ENCODE data around the gene R3HDM4.
A peak's percentile ranks its signal among the peaks of the same experiment; 100 is the strongest.

R3HDM4 gene

DNA sequence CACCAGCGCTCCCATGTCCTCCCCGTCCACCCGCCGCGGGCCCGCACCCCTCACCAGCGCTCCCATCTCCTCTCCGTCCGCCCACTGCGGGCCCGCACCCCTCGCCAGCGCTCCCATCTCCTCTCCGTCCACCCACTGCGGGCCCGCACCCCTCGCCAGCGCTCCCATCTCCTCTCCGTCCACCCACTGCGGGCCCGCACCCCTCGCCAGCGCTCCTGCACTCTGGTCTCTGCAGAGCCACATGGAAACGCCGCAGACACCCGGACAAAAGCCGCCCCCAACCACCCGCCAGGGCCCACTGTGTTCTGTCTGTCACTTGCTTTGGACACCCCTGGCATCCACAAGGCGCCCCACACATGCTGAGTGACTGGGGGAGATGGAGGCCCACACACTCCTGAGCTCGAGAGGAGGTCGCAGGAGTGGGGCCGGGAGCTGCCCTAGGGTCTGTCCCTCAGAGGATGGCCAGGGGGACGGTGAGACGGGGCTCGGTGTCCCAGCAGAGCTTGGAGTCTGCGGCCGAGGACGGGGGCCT lies 46.2 kb downstream of the R3HDM4 start:
- no peak overlapping the region for H3K4me3 ChIP-seq (ENCODE audit: low read length in 2 of 2)
- H3K27me3 ChIP-seq (ENCODE audit: control insufficient read depth in 2 of 2, insufficient read depth in 2 of 2, low read length in 2 of 2), result no peaks in the 10 kb centered on the region
- peaks cover 6 to 27% of the 10 kb centered on the region in 2 donors for H3K4me1 ChIP-seq (ENCODE audit: control insufficient read depth in 2 of 2, insufficient read depth in 2 of 2, low read length in 2 of 2)
- no peak overlapping the region for H3K9ac ChIP-seq (ENCODE audit: low read depth in 1 of 2, low read length in 2 of 2)
- no peaks in the 10 kb centered on the region for H3K9me3 ChIP-seq (ENCODE audit: control insufficient read depth in 2 of 2, low read length in 2 of 2)
- no peak overlapping the region for H3K27ac ChIP-seq (ENCODE audit: low read depth in 2 of 2, low read length in 2 of 2)
- H3K36me3 ChIP-seq (ENCODE audit: control insufficient read depth in 2 of 2, insufficient read depth in 2 of 2, low read length in 2 of 2), result peaks cover 6 to 12% of the 10 kb centered on the region in 2 donors

DNA sequence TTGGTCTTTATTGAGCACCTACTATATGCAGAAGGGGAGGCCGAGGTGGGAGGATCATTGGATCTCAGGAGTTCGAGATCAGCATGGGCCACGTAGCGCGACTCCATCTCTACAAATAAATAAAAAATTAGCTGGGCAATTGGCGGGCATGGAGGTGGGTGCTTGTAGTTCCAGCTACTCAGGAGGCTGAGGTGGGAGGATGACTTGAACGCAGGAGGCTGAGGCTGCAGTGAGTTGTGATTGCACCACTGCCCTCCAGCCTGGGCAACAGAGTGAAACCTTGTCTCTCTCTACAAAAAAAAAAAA lies 49.8 kb downstream of the R3HDM4 start:
- Histone ChIP-seq H3K36me3 (ENCODE audit: control insufficient read depth in 2 of 2, insufficient read depth in 2 of 2, low read length in 2 of 2) (peaks cover 3 to 5% of the 10 kb centered on the region in 2 donors), H3K4me1 (ENCODE audit: control insufficient read depth in 2 of 2, insufficient read depth in 2 of 2, low read length in 2 of 2) (peaks cover 5 to 18% of the 10 kb centered on the region in 2 donors), H3K9ac (ENCODE audit: low read depth in 1 of 2, low read length in 2 of 2) (no peak overlapping the region), H3K27me3 (ENCODE audit: control insufficient read depth in 2 of 2, insufficient read depth in 2 of 2, low read length in 2 of 2) (no peaks in the 10 kb centered on the region), H3K9me3 (ENCODE audit: control insufficient read depth in 2 of 2, low read length in 2 of 2) (no peaks in the 10 kb centered on the region), H3K27ac (ENCODE audit: low read depth in 2 of 2, low read length in 2 of 2) (peak overlapping the region in 1 of 2 donors; percentile 38), H3K4me3 (ENCODE audit: low read length in 2 of 2) (no peak overlapping the region)

DNA sequence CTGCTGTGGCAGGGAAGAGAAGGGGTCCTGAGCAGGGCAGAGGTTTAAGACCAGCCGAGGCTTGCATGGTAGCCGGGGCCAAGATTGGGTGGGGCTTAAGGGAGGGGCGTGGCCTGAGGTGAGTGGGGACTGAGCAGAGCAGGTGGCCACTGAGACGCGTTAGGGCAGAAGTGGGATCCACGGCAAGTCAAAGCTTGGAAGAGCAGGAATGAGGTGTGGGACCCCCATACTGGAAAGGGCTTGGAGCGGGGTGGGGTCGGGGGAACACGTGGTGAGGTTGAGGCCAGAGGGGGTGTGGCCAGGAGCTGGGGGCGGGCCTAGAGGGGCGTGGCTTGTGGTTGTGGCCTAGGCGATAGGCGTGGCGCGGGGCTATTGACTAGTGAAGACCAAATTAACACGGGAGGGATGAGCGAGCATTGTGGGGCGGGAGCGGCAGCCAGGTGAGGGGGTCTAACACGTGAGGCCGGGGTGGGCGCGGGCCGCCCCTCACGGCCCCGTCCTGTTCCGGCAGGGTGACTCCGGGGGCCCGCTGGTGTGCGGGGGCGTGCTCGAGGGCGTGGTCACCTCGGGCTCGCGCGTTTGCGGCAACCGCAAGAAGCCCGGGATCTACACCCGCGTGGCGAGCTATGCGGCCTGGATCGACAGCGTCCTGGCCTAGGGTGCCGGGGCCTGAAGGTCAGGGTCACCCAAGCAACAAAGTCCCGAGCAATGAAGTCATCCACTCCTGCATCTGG lies 50.3 kb downstream of the R3HDM4 start:
- H3K9me3 ChIP-seq (ENCODE audit: control insufficient read depth in 2 of 2, low read length in 2 of 2), result no peaks in the 10 kb centered on the region
- peak overlapping the region; percentile 29 to 38 for H3K27ac ChIP-seq (ENCODE audit: low read depth in 2 of 2, low read length in 2 of 2)
- no peaks in the 10 kb centered on the region for H3K27me3 ChIP-seq (ENCODE audit: control insufficient read depth in 2 of 2, insufficient read depth in 2 of 2, low read length in 2 of 2)
- H3K4me1 ChIP-seq (ENCODE audit: control insufficient read depth in 2 of 2, insufficient read depth in 2 of 2, low read length in 2 of 2), result peaks cover 5 to 18% of the 10 kb centered on the region in 2 donors
- no peak overlapping the region for H3K9ac ChIP-seq (ENCODE audit: low read depth in 1 of 2, low read length in 2 of 2)
- no peak overlapping the region for H3K4me3 ChIP-seq (ENCODE audit: low read length in 2 of 2)
- H3K36me3 ChIP-seq (ENCODE audit: control insufficient read depth in 2 of 2, insufficient read depth in 2 of 2, low read length in 2 of 2), result peaks cover under 1 to 3% of the 10 kb centered on the region in 2 donors

DNA sequence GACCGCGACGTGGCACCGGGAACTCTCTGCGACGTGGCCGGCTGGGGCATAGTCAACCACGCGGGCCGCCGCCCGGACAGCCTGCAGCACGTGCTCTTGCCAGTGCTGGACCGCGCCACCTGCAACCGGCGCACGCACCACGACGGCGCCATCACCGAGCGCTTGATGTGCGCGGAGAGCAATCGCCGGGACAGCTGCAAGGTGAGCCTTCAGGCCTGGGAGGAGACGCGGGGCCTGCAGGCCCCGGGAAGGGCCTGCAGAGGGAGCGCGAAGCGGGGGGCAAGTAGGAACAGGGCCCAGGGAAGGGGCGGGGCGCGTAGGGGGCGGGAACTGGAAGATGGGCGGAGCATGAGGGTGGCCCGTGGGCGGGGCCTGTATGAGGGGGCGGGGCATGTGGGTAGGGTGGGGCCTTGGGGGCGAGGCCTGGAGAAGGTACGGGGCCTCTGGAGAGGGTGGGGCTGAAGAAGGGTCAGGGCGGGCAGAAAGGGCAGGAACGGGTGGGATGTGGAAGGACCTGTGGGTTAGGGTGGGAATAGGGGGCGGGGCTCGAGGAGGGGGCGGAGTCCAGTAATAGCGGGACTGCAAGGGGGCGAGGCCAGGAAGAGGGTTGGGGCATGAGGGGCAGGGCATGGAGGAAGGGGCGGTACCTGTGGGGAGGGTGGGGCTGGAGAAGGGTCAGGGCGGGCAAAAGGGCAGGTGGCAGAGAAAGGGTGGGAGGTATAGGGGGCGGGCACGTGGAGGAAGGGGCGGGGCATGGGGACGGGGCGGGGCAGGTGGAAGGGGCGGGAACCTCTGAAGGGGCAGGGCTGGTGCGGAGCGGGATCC lies 51.1 kb downstream of the R3HDM4 start:
- H3K36me3 ChIP-seq (ENCODE audit: control insufficient read depth in 2 of 2, insufficient read depth in 2 of 2, low read length in 2 of 2), result no peaks in the 10 kb centered on the region
- no peak overlapping the region for H3K4me3 ChIP-seq (ENCODE audit: low read length in 2 of 2)
- H3K27me3 ChIP-seq (ENCODE audit: control insufficient read depth in 2 of 2, insufficient read depth in 2 of 2, low read length in 2 of 2), result no peaks in the 10 kb centered on the region
- peaks cover 5 to 18% of the 10 kb centered on the region in 2 donors for H3K4me1 ChIP-seq (ENCODE audit: control insufficient read depth in 2 of 2, insufficient read depth in 2 of 2, low read length in 2 of 2)
- no peaks in the 10 kb centered on the region for H3K9me3 ChIP-seq (ENCODE audit: control insufficient read depth in 2 of 2, low read length in 2 of 2)
- H3K9ac ChIP-seq (ENCODE audit: low read depth in 1 of 2, low read length in 2 of 2), result no peak overlapping the region
- peak overlapping the region; percentile 29 to 38 for H3K27ac ChIP-seq (ENCODE audit: low read depth in 2 of 2, low read length in 2 of 2)

DNA sequence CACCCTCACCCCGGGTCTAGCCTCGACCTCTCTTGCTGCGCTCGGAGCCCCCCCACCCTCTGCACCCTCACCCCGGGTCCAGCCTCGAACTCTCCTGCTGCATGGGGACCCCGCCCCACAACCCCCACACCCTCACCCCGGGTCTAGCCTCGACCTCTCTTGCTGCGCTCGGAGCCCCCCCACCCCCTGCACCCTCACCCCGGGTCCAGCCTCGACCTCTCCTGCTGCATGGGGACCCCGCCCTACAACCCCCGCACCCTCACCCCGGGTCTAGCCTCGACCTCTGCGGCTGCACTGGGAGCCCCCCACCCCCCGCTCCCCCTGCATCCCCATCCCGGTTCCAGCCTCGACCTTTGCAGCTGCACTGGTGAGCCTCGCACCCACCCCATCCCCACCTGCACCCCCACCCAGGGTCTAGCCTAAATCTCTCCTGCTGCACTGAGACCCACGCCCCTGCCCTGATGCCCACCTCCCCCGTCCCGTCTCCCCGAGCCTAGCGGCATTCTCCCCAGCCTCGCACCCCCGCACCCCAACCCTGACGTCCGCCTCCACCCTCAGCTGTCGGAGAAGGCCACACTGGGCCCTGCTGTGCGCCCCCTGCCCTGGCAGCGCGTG lies 51.8 kb downstream of the R3HDM4 start:
- H3K4me3 ChIP-seq (ENCODE audit: low read length in 2 of 2), result no peak overlapping the region
- no peak overlapping the region for H3K27ac ChIP-seq (ENCODE audit: low read depth in 2 of 2, low read length in 2 of 2)
- no peaks in the 10 kb centered on the region for H3K27me3 ChIP-seq (ENCODE audit: control insufficient read depth in 2 of 2, insufficient read depth in 2 of 2, low read length in 2 of 2)
- no peak overlapping the region for H3K9ac ChIP-seq (ENCODE audit: low read depth in 1 of 2, low read length in 2 of 2)
- H3K9me3 ChIP-seq (ENCODE audit: control insufficient read depth in 2 of 2, low read length in 2 of 2), result no peaks in the 10 kb centered on the region
- H3K36me3 ChIP-seq (ENCODE audit: control insufficient read depth in 2 of 2, insufficient read depth in 2 of 2, low read length in 2 of 2), result no peaks in the 10 kb centered on the region
- H3K4me1 ChIP-seq (ENCODE audit: control insufficient read depth in 2 of 2, insufficient read depth in 2 of 2, low read length in 2 of 2), result peaks cover 5 to 18% of the 10 kb centered on the region in 2 donors

DNA sequence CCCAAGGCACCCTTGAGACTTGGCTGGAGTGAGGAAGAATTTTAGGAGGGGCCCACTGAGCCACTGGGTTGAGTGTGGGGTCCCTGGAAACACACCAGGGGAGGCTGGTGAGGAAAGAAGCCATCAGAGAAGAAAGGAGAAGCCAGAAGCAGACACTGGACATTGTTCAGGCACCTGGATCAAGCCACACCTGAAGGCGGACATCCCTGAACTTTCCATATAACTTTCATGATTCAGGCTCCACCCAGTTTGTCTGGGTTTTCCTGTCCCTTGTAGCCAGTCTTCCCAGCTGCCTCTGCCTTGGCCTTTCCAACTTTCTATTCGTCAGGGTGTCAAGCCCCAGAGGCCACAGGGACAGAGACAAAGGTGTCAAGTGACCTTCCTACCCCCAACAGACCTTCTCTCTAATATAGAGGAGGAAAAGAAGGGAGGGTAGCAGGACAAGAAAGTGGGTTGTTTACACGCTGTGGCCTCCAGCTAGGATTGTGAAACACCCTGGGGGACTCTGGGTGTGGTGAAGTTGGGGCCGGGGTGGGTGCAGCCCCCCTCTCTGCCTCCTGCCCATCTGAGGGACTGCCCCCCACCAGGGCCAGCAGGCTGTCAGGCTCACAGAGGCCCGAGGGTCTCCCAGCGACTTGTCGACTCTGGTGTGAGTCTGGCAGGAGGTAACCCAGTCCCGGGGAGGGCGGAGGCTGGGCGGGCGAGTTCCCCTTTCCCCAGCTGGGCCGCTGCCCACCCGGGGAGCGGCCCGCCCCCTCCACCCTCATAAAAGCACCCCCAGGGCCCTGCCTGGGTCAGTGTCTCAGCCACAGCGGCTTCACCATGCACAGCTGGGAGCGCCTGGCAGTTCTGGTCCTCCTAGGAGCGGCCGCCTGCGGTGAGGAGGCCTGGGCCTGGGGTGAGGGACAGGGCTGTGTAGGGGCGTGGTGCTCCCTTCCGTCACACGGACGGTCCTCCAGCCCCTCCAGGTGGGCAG lies 53.9 kb downstream of the R3HDM4 start, which contains the start of gene CFD:
Gene CFD (plus strand): TSS at position 797 of the 976 bp plus-strand sequence. CDS start 26 bp downstream, at position 823.
- no peaks in the 10 kb centered on the region for H3K9me3 ChIP-seq (ENCODE audit: control insufficient read depth in 2 of 2, low read length in 2 of 2)
- H3K4me1 ChIP-seq (ENCODE audit: control insufficient read depth in 2 of 2, insufficient read depth in 2 of 2, low read length in 2 of 2), result peaks cover 5 to 18% of the 10 kb centered on the region in 2 donors
- H3K36me3 ChIP-seq (ENCODE audit: control insufficient read depth in 2 of 2, insufficient read depth in 2 of 2, low read length in 2 of 2), result no peaks in the 10 kb centered on the region
- H3K27ac ChIP-seq (ENCODE audit: low read depth in 2 of 2, low read length in 2 of 2), result peak within 1 kb of the TSS; percentile 62 to 63
- peak within 1 kb of the TSS; percentile 57 to 61 for H3K4me3 ChIP-seq (ENCODE audit: low read length in 2 of 2)
- H3K9ac ChIP-seq (ENCODE audit: low read depth in 1 of 2, low read length in 2 of 2), result peak within 1 kb of the TSS; percentile 56 to 57
- H3K27me3 ChIP-seq (ENCODE audit: control insufficient read depth in 2 of 2, insufficient read depth in 2 of 2, low read length in 2 of 2), result no peaks in the 10 kb centered on the region

DNA sequence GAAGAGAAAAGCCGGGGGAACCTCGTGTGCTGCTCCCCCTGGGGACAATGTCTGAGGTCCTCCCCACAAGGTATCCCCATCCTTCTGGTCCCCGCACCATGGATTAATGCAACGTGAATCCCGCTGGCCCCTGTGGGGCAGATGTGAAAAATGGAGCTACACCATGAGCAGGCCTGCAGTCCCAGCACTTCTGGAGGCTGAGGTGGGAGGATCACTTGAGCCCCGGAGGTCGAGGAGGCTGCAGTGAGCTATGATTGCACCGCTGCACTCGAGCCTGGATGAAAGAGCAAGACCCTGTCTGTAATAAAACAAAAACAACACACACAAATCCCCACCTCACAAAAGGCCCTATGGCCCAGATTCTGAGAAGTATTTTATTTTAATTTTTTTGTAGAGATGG lies 54.7 kb downstream of the R3HDM4 start:
- Histone ChIP-seq H3K36me3 (ENCODE audit: control insufficient read depth in 2 of 2, insufficient read depth in 2 of 2, low read length in 2 of 2) (no peaks in the 10 kb centered on the region), H3K4me3 (ENCODE audit: low read length in 2 of 2) (no peak overlapping the region), H3K27ac (ENCODE audit: low read depth in 2 of 2, low read length in 2 of 2) (no peak overlapping the region), H3K9ac (ENCODE audit: low read depth in 1 of 2, low read length in 2 of 2) (no peak overlapping the region), H3K9me3 (ENCODE audit: control insufficient read depth in 2 of 2, low read length in 2 of 2) (no peaks in the 10 kb centered on the region), H3K27me3 (ENCODE audit: control insufficient read depth in 2 of 2, insufficient read depth in 2 of 2, low read length in 2 of 2) (no peaks in the 10 kb centered on the region), H3K4me1 (ENCODE audit: control insufficient read depth in 2 of 2, insufficient read depth in 2 of 2, low read length in 2 of 2) (peaks cover 5 to 12% of the 10 kb centered on the region in 2 donors)

DNA sequence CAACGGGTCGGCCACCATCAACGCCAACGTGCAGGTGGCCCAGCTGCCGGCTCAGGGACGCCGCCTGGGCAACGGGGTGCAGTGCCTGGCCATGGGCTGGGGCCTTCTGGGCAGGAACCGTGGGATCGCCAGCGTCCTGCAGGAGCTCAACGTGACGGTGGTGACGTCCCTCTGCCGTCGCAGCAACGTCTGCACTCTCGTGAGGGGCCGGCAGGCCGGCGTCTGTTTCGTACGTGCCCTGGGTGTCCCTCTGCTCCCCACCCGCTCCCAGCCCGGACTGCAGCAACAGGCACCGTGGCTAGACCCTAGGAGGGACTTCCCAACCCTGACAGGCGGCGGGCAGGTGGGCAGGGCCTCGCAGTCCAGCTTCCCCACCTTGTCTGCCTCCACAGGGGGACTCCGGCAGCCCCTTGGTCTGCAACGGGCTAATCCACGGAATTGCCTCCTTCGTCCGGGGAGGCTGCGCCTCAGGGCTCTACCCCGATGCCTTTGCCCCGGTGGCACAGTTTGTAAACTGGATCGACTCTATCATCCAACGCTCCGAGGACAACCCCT lies 57.4 kb downstream of the R3HDM4 start:
- Histone ChIP-seq H3K9ac (ENCODE audit: low read depth in 1 of 2, low read length in 2 of 2) (no peak overlapping the region), H3K36me3 (ENCODE audit: control insufficient read depth in 2 of 2, insufficient read depth in 2 of 2, low read length in 2 of 2) (no peaks in the 10 kb centered on the region), H3K4me1 (ENCODE audit: control insufficient read depth in 2 of 2, insufficient read depth in 2 of 2, low read length in 2 of 2) (peaks cover 3 to 8% of the 10 kb centered on the region in 2 donors), H3K9me3 (ENCODE audit: control insufficient read depth in 2 of 2, low read length in 2 of 2) (no peaks in the 10 kb centered on the region), H3K4me3 (ENCODE audit: low read length in 2 of 2) (no peak overlapping the region), H3K27ac (ENCODE audit: low read depth in 2 of 2, low read length in 2 of 2) (no peak overlapping the region), H3K27me3 (ENCODE audit: control insufficient read depth in 2 of 2, insufficient read depth in 2 of 2, low read length in 2 of 2) (no peaks in the 10 kb centered on the region)

DNA sequence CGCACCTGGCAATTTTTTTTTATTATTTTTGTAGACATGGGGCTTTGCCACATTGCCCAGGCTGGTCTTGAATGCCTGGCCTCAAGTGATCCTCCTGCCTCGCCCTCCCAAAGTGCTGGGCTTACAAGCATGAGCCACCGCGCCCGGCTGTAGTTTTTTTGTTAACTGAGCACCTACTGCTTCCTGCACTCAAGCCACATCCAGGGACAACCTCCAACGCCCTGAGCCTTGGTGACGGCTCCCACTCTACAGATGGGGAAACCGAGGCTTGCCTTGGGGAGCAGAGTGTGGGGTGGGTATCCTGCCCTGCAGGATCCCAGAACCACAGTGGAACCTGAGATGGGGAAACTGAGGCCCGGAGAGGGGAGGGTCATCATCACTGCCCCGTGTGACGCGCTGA lies 57.9 kb downstream of the R3HDM4 start:
- Histone ChIP-seq H3K4me3 (ENCODE audit: low read length in 2 of 2) (no peak overlapping the region), H3K4me1 (ENCODE audit: control insufficient read depth in 2 of 2, insufficient read depth in 2 of 2, low read length in 2 of 2) (peaks cover 3 to 9% of the 10 kb centered on the region in 2 donors), H3K27me3 (ENCODE audit: control insufficient read depth in 2 of 2, insufficient read depth in 2 of 2, low read length in 2 of 2) (peaks cover 0 to 2% of the 10 kb centered on the region in 2 donors), H3K9ac (ENCODE audit: low read depth in 1 of 2, low read length in 2 of 2) (no peak overlapping the region), H3K36me3 (ENCODE audit: control insufficient read depth in 2 of 2, insufficient read depth in 2 of 2, low read length in 2 of 2) (no peaks in the 10 kb centered on the region), H3K9me3 (ENCODE audit: control insufficient read depth in 2 of 2, low read length in 2 of 2) (no peaks in the 10 kb centered on the region), H3K27ac (ENCODE audit: low read depth in 2 of 2, low read length in 2 of 2) (no peak overlapping the region)
